ENCODE results near the gene IP6K2. TPM values are rescaled to one million over a fixed set of nuclear protein-coding genes. Genes with fewer than 3 reads are reported as not detected.

The IP6K2 gene
- total and polyA plus RNA-seq, 2 of the 13 experiments (the other 11 are each of a cell fraction or from before 2014, with no cell fraction given), result 85.5 to 112 TPM

DNA sequence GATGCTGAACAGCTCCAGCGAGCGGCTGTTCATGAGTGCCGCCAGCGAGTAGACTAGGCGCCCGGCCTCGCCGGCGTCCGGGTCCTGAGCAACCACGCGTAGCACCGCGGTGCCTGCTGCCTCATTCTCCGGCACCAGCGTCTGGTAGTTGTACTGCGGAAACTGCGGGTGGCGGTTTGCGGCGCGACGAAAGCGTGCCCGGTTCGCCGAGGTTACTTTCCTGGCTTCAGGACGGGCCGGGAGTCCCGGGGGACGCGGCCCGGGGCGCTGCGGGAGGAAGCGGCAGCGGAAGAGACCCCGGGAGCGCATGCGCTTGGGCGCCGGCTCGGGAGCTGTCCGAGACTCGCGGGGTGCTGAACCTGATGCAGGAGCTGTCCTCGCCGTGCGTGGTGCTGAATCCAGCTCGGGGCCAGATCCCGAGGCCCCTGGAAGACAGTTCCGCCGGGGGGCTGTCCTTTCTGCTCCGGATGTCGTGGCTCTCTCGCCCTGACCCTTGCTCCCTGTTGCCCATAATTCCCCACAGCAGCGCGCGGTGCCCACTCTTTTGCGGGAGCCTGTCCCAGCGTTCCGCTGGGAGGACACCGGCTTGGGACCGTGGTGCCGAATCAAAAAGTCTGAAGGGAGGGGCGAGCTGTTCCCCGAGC is 55.4 kb downstream of the IP6K2 start (continued):
- TF ChIP-seq, protein P1, sequence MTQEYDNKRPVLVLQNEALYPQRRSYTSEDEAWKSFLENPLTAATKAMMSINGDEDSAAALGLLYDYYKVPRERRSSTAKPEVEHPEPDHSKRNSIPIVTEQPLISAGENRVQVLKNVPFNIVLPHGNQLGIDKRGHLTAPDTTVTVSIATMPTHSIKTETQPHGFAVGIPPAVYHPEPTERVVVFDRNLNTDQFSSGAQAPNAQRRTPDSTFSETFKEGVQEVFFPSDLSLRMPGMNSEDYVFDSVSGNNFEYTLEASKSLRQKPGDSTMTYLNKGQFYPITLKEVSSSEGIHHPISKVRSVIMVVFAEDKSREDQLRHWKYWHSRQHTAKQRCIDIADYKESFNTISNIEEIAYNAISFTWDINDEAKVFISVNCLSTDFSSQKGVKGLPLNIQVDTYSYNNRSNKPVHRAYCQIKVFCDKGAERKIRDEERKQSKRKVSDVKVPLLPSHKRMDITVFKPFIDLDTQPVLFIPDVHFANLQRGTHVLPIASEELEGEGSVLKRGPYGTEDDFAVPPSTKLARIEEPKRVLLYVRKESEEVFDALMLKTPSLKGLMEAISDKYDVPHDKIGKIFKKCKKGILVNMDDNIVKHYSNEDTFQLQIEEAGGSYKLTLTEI (CRISPR knock-in tag; conservative IDR thresholded peaks at IDR 0.05), result peak; percentile 91
- TF ChIP-seq ZNF432 (CRISPR knock-in tag; IDR thresholded peaks at IDR 0.05; ENCODE audit: borderline replicate concordance) (peak; percentile 99), GATA4 (IDR thresholded peaks at IDR 0.05; ENCODE audit: borderline replicate concordance, low read depth) (no peak), ZNF879 (CRISPR knock-in tag; IDR thresholded peaks at IDR 0.05) (peak; percentile 100), ZNF17 (CRISPR knock-in tag; IDR thresholded peaks at IDR 0.05) (peak; percentile 99), NR1H2 (CRISPR knock-in tag; IDR thresholded peaks at IDR 0.05; ENCODE audit: borderline replicate concordance, low read depth) (peak; percentile 100), ZNF333 (CRISPR knock-in tag; IDR thresholded peaks at IDR 0.05; ENCODE audit: borderline replicate concordance) (peak; percentile 100), ZNF558 (CRISPR knock-in tag; IDR thresholded peaks at IDR 0.05; ENCODE audit: borderline replicate concordance) (peak; percentile 100), ISX (CRISPR knock-in tag; conservative IDR thresholded peaks at IDR 0.05) (peak; percentile 100)
- TF ChIP-seq, protein P2, sequence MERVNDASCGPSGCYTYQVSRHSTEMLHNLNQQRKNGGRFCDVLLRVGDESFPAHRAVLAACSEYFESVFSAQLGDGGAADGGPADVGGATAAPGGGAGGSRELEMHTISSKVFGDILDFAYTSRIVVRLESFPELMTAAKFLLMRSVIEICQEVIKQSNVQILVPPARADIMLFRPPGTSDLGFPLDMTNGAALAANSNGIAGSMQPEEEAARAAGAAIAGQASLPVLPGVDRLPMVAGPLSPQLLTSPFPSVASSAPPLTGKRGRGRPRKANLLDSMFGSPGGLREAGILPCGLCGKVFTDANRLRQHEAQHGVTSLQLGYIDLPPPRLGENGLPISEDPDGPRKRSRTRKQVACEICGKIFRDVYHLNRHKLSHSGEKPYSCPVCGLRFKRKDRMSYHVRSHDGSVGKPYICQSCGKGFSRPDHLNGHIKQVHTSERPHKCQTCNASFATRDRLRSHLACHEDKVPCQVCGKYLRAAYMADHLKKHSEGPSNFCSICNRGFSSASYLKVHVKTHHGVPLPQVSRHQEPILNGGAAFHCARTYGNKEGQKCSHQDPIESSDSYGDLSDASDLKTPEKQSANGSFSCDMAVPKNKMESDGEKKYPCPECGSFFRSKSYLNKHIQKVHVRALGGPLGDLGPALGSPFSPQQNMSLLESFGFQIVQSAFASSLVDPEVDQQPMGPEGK (CRISPR knock-in tag; IDR thresholded peaks at IDR 0.05), result peak; percentile 97
- TF ChIP-seq, protein P3, sequence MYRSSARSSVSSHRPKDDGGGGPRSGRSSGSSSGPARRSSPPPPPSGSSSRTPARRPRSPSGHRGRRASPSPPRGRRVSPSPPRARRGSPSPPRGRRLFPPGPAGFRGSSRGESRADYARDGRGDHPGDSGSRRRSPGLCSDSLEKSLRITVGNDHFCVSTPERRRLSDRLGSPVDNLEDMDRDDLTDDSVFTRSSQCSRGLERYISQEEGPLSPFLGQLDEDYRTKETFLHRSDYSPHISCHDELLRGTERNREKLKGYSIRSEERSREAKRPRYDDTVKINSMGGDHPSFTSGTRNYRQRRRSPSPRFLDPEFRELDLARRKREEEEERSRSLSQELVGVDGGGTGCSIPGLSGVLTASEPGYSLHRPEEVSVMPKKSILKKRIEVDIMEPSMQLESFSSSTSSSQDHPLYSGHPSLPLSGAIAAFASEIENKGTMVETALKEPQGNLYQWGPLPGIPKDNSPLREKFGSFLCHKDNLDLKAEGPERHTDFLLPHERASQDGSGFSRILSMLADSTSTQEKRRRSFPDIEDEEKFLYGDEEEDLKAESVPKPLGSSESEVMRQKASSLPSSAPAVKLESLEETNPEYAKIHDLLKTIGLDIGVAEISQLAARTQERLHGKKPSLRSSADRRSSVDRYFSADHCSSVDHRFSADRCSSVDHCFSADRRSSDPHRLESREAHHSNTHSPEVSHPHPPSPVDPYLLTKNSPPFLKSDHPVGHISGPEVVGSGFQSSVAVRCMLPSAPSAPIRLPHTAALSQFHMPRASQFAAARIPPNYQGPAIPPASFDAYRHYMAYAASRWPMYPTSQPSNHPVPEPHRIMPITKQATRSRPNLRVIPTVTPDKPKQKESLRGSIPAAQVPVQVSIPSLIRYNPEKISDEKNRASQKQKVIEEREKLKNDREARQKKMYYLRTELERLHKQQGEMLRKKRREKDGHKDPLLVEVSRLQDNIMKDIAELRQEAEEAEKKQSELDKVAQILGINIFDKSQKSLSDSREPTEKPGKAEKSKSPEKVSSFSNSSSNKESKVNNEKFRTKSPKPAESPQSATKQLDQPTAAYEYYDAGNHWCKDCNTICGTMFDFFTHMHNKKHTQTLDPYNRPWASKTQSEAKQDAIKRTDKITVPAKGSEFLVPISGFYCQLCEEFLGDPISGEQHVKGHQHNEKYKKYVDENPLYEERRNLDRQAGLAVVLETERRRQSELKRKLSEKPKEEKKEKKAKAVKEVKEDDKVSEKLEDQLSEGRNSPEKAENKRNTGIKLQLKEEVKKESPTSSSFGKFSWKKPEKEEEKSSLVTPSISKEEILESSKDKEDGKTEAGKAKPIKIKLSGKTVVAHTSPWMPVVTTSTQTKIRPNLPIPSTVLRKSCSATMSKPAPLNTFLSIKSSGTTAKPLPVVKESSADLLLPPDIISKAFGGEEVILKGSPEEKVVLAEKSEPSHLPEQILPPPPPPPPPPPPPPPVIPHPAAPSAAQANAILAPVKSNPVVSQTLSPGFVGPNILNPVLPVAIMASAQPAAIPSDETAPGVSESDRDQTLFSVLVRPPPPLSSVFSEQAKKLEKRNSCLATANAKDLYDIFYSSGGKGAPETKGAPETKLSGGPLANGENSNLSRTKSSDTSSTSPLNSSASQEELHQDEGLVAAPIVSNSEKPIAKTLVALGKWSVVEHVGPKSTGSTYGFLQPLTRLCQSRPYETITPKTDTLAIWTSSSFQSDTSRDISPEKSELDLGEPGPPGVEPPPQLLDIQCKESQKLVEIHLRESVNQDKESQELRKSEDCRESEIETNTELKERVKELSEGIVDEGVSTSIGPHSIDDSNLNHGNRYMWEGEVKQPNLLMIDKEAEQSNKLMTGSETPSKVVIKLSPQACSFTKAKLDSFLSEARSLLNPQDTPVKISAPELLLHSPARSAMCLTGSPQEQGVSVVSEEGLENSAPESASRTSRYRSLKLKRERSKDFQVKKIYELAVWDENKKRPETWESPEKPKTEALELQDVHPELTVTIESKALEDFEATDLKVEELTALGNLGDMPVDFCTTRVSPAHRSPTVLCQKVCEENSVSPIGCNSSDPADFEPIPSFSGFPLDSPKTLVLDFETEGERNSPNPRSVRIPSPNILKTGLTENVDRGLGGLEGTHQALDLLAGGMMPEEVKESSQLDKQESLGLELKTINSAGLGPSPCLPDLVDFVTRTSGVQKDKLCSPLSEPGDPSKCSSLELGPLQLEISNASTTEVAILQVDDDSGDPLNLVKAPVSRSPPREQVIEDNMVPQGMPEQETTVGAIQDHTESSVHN (CRISPR knock-in tag; IDR thresholded peaks at IDR 0.05), result peak; percentile 100

Measured in HepG2 (cell line).